Measurements from ENCODE around the gene TPD52L1. TPM values are rescaled to one million over a fixed set of nuclear protein-coding genes. Genes with fewer than 3 reads are reported as not detected.

TPD52L1 gene
- total RNA-seq, 1 donor from 2014 or later, result 57.7 TPM

GRCh38 chr6:125296471-125296870 is 142.9 kb downstream of the TPD52L1 start:
- Histone ChIP-seq H3K36me3 (ENCODE audit: control insufficient read depth, insufficient read depth, low read length) (no peaks in the 10 kb centered on the region), H3K27me3 (ENCODE audit: control insufficient read depth, insufficient read depth, low read length) (no peaks in the 10 kb centered on the region), H3K4me3 (ENCODE audit: low read depth, low read length) (no peak overlapping the region)
- DNase-seq (ENCODE audit: low read depth), result no peak
- no peak for TF ChIP-seq CTCF (IDR thresholded peaks at IDR 0.05; ENCODE audit: insufficient read depth, low read length, poor library complexity, severe bottlenecking)

GRCh38 chr6:125299257-125299656 is 145.7 kb downstream of the TPD52L1 start:
- Histone ChIP-seq H3K36me3 (ENCODE audit: control insufficient read depth, insufficient read depth, low read length) (no peaks in the 10 kb centered on the region), H3K27me3 (ENCODE audit: control insufficient read depth, insufficient read depth, low read length) (no peaks in the 10 kb centered on the region), H3K4me3 (ENCODE audit: low read depth, low read length) (no peak overlapping the region)
- DNase-seq (ENCODE audit: low read depth), result no peak
- no peak for TF ChIP-seq CTCF (IDR thresholded peaks at IDR 0.05; ENCODE audit: insufficient read depth, low read length, poor library complexity, severe bottlenecking)

- H3K27me3 ChIP-seq (ENCODE audit: control insufficient read depth, insufficient read depth, low read length), result no peaks in the 10 kb centered on the region
- peak overlapping the region; percentile 85 for H3K4me3 ChIP-seq (ENCODE audit: low read depth, low read length)
- H3K36me3 ChIP-seq (ENCODE audit: control insufficient read depth, insufficient read depth, low read length), result no peaks in the 10 kb centered on the region
- no peak for TF ChIP-seq CTCF (IDR thresholded peaks at IDR 0.05; ENCODE audit: insufficient read depth, low read length, poor library complexity, severe bottlenecking)
- no peak for DNase-seq (ENCODE audit: low read depth)
These were observed 147.4 kb downstream of the TPD52L1 start for GRCh38 chr6:125300992-125301434.

GRCh38 chr6:125301435-125302391 is 148.1 kb downstream of the TPD52L1 start, which contains the start of gene HDDC2:
HDDC2 (minus strand) TSS chr6:125301967; CDS start chr6:125301932, 35 bp downstream.
- Histone ChIP-seq H3K27me3 (ENCODE audit: control insufficient read depth, insufficient read depth, low read length) (no peaks in the 10 kb centered on the region), H3K36me3 (ENCODE audit: control insufficient read depth, insufficient read depth, low read length) (no peaks in the 10 kb centered on the region), H3K4me3 (ENCODE audit: low read depth, low read length) (peak within 1 kb of the TSS; percentile 85)
- TF ChIP-seq CTCF (IDR thresholded peaks at IDR 0.05; ENCODE audit: insufficient read depth, low read length, poor library complexity, severe bottlenecking), result no peak
- DNase-seq (ENCODE audit: low read depth), result no peak

- DNase-seq (ENCODE audit: low read depth), result no peak
- Histone ChIP-seq H3K27me3 (ENCODE audit: control insufficient read depth, insufficient read depth, low read length) (no peaks in the 10 kb centered on the region), H3K4me3 (ENCODE audit: low read depth, low read length) (no peak overlapping the region), H3K36me3 (ENCODE audit: control insufficient read depth, insufficient read depth, low read length) (no peaks in the 10 kb centered on the region)
- no peak for TF ChIP-seq CTCF (IDR thresholded peaks at IDR 0.05; ENCODE audit: insufficient read depth, low read length, poor library complexity, severe bottlenecking)
These were observed 149.4 kb downstream of the TPD52L1 start for GRCh38 chr6:125302840-125303511.

Measured in kidney epithelial cell (primary cell).